GM08714 (cell line): Measurements from ENCODE around the gene GSE1.

Experiments
- H3K4me3 ChIP-seq: fragments of 200-500 bp; sonication (Bioruptor generic); 2 replicates; pipeline ENCODE4 v1.5.1; 2014; ENCODE audit warnings: mild to moderate bottlenecking, low read length, inconsistent platforms
- ZNF274 ChIP-seq: IDR thresholded peaks from 2 replicates; pipeline ENCODE4 v1.6.1; 2012; ENCODE audit warnings: mild to moderate bottlenecking, low read depth, low read length

Gene GSE1

DNA sequence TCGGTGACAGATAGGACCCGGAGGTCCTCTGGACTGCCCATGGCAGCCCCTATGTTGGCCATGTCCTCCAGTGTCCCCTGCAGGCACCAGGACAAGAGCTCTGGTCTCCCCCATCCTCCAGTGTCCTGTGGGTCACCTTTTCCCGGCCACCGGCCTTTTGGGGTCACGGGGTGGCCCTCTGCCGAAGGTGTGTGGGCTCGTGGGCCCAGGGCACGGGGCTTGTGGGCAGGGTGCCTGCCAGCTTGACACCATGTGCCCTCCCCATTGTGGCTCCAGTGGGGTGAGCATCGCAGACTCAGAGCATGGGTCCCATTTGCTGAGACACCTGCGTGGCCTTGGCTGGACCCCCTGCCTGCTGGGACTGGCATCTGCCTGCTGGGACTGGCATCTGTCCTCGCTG, 18.1 kb downstream of the GSE1 start:
- no peak overlapping the region for H3K4me3 ChIP-seq
- no peak for TF ChIP-seq ZNF274

DNA sequence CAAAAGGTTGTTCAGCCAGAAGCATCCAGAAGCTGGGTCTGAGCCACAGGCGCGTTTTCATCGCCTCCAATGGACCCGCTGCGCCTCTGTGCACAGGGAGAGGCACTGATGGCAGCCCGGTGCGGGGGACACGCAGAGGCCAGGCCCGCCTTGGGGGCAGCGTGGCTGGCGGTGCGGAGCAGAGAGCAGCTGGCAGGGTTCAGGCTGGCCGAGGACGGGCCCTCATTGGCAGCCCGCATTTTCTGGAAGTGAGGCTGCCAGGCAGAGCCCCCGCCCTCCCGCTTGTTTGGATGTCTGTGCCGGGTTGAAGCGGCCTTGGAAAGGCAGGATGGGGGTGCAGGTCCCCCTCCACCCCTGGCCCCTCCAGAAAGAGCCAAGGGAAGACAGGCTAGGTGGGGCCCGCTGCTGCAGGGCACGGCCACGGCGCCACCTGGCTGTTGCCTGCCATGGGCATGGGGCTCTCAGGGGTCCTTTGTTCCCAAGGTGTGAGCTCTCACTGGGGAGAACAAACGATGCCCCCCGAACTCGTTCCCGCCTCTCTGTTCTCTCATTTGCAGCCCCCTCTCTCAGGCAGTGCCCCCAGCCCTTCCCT, 18.8 kb downstream of the GSE1 start:
- no peak overlapping the region for H3K4me3 ChIP-seq
- no peak for TF ChIP-seq ZNF274

DNA sequence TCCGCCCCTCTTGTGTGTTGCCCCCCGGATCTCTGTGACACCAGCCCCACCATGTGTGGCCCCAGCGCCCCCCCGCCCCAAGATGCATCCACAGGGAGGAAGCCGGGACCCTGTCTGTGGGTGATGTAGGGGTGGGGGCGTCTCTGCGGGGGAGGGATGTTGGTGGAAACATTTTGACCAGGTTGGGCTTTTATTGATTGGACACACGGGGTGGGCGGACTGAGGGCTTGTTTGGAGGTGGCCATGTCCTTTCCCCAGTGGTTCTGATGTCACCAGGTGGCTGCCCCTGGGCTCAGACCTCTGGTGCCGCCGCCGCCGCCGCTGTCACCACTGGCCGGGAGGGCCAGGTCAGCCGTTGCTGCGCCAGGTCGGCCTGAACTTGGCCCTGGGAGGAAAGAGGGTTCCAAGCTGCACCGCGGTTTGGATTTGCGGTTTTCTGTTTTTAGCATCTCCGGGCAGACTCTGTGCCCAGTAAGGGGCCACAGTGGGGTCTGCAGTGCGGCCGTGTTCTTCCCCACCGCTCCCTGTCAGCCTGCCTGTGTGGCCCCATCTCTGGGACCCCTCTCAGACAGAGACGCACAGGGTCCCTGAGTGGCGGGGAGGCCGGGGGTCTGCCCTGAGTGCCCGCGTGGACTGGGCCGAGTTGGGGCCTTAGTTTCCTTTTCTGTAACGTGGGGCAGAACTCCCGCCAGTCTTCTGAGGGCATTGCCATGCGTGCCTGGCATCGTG, 19.8 kb downstream of the GSE1 start:
- TF ChIP-seq ZNF274 = no peak
- no peak overlapping the region for H3K4me3 ChIP-seq

DNA sequence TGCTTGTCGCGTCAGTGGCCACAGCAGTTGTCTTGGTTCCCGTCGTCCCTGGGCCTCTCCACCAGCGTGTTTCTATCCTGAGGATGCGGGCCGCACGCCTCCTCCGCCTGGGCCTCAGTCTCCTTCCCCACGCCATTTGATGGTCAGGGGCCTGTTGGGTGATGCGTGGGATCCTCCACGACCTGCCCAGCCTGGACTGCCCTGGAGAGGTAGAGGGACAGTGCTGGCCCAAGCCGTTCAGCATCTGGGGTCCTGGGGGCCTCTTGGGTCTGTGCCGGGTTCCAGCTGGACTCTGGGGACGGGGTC, 20.3 kb downstream of the GSE1 start:
- no peak for TF ChIP-seq ZNF274

DNA sequence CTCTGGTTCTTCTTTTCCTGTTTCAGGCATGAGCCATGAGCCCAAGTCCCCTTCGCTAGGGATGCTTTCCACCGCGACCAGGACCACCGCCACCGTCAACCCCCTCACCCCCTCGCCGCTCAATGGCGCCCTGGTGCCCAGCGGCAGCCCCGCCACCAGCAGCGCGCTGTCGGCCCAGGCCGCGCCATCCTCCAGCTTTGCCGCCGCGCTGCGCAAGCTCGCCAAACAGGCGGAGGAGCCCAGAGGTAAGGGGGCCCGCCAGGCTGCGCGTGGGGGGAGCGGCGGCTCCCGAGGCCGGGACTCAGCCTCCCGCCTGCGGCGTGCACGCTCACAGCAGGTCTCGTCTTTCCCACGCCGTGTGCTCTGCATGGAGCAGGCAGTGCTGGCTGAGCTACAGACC, 20.8 kb downstream of the GSE1 start:
- no peak for TF ChIP-seq ZNF274
- H3K4me3 ChIP-seq = no peak overlapping the region

More for the DNA sequence above, 20.3 kb downstream of the GSE1 start:
- H3K4me3 ChIP-seq = no peak overlapping the region

DNA sequence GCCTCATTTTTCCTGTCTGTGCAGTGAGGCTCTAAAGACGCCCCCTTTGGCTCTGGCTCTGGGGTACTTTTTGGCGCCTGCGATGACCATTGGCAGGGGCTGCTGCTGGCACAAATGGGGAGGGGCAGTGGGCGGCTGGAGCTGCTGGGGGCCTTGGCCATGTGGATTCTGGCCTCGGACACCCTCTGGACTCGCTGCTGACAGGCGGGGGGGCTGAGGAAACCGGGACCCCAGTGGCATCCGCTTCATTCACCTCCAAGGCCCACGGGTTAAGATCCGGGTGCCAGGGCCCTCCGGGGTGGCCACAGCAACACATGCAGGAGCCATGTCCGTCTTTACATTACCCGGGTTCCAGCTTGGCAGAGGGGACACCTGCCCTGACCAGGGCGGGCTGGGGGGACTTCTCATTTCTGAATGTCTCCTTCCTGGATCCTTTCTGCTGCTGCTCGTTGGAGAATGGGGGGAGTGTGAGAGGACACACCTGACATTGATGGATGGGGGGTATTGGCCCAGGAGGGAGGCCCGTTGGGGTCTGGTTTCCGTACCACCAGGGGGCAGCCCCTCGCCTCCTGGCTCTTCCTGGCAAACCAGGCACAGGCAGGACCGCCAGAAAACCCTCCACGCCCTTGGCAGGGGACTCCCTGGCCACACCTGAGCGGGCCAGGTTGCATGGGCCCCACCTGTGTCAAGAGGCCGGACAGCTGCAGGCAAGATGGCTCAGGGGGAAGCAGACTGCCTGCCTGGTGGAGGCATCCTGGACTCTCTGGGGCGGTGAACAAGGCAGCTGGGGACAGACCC, 21.8 kb downstream of the GSE1 start:
- no peak overlapping the region for H3K4me3 ChIP-seq
- TF ChIP-seq ZNF274 = no peak

DNA sequence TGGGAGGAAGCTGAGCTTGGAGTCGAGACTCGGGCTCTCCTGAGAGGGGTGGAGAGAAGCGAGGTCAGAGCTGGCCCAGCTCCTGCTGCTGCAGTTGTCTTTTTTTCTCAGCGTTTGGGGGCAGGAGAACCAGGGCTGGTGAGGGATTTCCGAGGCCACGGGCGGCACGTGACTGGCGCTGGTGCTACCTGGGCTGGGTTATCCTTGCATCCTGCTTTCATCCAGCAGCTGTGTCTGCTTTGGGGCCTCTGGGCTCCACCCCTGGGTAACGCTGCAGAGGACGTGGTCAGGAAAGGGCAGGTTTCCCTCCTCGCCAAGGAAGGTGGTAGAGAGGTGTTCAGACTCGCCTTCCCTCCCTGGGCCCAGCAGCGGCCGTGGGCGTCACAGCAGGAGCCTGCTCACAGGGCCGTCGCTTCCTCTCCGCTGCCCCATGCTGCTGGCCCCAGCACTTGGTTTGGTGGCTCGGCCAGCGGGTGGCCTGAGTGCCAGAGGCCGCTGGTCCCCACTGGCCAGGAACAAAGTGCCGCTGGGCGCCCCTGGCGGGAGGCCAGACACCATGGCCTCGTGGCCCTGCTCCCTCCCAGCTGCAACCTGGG, 22.5 kb downstream of the GSE1 start:
- no peak for TF ChIP-seq ZNF274
- H3K4me3 ChIP-seq = no peak overlapping the region

GRCh38 chr16:85636234-85636812, 23.2 kb downstream of the GSE1 start:
- TF ChIP-seq ZNF274 = no peak
- no peak overlapping the region for H3K4me3 ChIP-seq

- no peak for TF ChIP-seq ZNF274
- no peak overlapping the region for H3K4me3 ChIP-seq
Measured at GRCh38 chr16:85637061-85637807, 24.1 kb downstream of the GSE1 start.

DNA sequence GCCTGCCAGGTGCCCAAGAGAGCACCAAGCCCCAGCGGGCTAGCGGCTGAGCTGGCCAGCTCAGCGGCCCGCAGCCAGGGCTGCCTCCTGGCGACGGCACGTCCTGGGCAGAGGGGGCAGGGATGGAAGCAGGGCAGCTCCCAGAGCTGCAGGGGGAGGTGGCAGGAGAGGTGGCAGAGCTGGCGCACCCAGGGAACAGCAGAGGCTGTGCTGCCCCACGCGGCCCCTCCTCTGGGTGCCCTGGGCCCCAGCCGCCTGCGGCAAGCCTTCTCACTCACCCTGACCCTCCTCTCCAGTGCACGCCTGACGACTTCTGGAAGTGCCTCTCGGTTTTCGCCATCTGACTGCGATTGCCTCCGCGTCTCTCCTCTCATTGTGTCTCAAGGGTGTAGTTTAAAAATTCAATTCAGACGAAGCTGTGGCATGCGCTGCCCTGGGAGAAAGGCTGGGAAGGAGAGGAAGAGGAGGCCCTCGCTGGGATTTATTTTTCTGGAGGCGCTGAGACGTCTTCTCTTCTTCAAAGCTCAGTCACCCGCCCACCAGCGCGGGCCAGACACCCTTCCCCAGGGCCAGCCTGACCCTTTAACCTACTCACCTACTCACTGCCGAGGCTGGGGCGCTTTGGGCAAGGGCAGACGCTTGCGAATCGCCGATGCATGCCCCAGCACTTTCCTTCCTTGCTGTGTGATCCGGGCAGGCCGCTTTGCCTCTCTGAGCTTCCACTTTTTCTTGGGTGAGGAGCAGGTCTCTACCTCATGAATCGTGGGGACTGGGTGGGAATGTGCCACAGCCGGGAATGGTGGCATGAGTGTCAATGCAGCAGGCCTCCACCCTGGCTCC, 24.9 kb downstream of the GSE1 start:
- TF ChIP-seq ZNF274 = no peak
- no peak overlapping the region for H3K4me3 ChIP-seq

DNA sequence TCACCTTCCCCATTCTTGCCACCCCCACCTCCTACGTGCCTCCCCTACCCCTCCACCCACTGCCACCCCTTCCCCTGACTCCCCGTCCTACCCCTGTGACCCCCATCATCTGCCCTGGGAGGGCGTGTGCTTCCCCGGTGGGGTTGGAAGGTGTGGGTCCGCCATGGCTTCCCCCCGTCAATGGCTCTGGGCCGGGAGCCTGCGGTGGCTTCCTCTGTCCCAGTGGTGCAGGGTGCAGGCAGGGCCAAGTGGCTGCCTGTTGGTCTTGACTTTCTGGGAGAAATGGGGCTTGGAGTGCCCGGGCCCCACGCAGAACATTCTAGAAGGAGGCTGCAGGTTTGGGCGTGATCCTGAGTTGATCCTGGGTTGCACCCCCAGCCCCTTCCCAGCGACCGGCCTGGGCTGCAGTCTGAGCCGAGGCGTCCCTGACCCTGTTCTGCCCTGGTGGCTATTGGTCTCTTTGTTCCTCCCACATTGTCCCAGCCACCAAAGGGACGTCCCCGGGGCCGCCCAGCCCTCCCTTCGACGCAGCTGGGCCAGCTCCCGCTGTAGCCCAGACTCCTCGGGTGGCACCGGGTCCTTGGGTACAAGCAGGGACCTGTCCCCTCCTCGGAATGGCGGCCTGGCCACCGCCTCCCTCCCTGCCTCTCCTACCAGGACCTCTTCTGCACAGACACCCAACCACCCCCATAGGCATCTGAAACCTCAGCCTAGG, 25.7 kb downstream of the GSE1 start:
- no peak for TF ChIP-seq ZNF274

DNA sequence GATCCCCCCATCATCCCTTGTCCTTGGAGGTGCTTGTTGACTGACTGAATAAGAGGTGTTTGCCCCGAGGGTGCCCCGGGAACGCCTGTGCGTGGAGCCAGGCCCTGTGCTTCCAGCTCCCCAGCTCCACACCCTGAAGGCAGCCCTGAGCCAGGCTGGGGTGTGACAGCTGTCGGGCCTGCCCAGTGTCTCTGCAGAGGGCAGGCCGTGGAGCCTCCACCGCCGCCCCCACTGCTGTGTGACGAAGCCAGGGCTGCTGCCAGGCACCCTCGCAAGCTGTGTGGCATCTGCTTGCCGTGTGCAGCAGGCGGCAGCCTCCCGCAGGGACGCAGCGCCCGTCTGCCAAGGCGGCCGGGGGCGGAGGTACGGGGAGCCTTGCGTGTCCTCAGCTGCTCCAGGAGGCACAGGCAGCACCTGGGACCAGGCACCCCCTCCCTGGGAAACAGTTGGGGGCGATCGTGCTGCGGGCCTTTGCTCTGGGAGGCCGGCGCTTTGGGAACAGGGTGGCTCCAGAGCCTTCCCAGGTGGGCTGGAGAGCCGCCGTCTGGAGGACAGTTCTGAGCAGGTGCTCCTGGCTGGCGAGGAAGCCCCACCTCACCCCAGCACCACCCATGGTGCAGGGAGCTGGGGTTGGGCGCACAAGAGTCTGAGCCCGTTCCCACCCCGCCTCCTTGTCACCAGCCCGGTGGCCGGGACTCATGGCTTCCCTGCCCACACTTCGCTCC, 26.6 kb downstream of the GSE1 start:
- TF ChIP-seq ZNF274 = no peak
- no peak overlapping the region for H3K4me3 ChIP-seq

More for the DNA sequence above, 25.7 kb downstream of the GSE1 start:
- no peak overlapping the region for H3K4me3 ChIP-seq

- no peak overlapping the region for H3K4me3 ChIP-seq
- no peak for TF ChIP-seq ZNF274
Measured at GRCh38 chr16:85640254-85640558, 27.1 kb downstream of the GSE1 start.
